ENCODE data around the gene LRBA.

- TF ChIP-seq CTCF (IDR thresholded peaks at IDR 0.05; ENCODE audit: low read length) (no peak), EZH2 (IDR thresholded peaks at IDR 0.05; ENCODE audit: borderline replicate concordance, low read length) (no peak)
These were observed 596.2 kb downstream of the LRBA start for GRCh38 chr4:150418757-150419410.

Data from OCI-LY1 (cell line).